DMS153 treated with DMSO at 0.1 percent for 48 hours (cell line): Measurements from ENCODE around the gene ACR.

Source experiments
- DNase-seq: peaks from one replicate; lab custom pipeline; 2025; ENCODE audit not compliant: unreplicated experiment; lab: John Stamatoyannopoulos, UW

The ACR gene

GRCh38 chr22:50716290-50717024 lies 21.5 kb upstream of the ACR start:
- DNase-seq, result no peak

- DNase-seq, result no peak
Measured at GRCh38 chr22:50717709-50718351, 20.2 kb upstream of the ACR start.

- no peak for DNase-seq
Measured at GRCh38 chr22:50718352-50718709, 19.7 kb upstream of the ACR start.

GRCh38 chr22:50719814-50720300 lies 18.1 kb upstream of the ACR start:
- DNase-seq, result no peak

GRCh38 chr22:50720301-50721256 lies 17.4 kb upstream of the ACR start:
- DNase-seq, result no peak

GRCh38 chr22:50721257-50721844 lies 16.7 kb upstream of the ACR start:
- no peak for DNase-seq

- DNase-seq, result no peak
Measured at GRCh38 chr22:50722048-50722701, 15.8 kb upstream of the ACR start.

- DNase-seq, result no peak
Measured at GRCh38 chr22:50722716-50723428, 15.1 kb upstream of the ACR start.

- DNase-seq, result no peak
Measured at GRCh38 chr22:50723991-50724390, 14.0 kb upstream of the ACR start.

GRCh38 chr22:50724616-50725015 lies 13.4 kb upstream of the ACR start:
- DNase-seq, result no peak

- no peak for DNase-seq
Measured at GRCh38 chr22:50725597-50725996, 12.4 kb upstream of the ACR start.

GRCh38 chr22:50726643-50727340 lies 11.2 kb upstream of the ACR start:
- DNase-seq, result no peak

GRCh38 chr22:50727678-50728522 lies 10.1 kb upstream of the ACR start:
- no peak for DNase-seq

- DNase-seq, result no peak
Measured at GRCh38 chr22:50728523-50728931, 9.5 kb upstream of the ACR start.

GRCh38 chr22:50729391-50730012 lies 8.5 kb upstream of the ACR start:
- no peak for DNase-seq

- no peak for DNase-seq
Measured at GRCh38 chr22:50730013-50730891, 7.8 kb upstream of the ACR start.
